ENCODE data around the gene TNFRSF11A.

DNA sequence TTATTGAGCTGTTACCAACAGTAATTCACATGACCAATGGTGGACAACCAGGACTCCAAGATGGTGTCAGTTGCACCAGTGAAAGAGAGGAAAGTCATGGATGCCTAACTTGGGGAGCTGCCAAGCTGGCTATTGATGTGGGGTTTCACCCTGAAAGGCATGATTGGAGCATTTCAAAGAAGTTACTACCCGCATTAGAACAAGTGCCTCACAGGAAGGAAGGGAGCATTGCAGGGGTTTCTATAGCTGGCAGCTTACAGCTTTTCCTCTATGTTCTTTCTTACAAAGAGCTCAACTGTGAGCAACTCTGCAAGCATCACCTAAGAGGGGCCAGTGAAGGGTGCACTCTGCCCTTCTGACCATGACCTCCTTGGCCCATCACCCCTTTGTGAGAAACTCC, 93.1 kb downstream of the TNFRSF11A start:
- no peak for TF ChIP-seq CTCF (IDR thresholded peaks at IDR 0.05)
- TF ChIP-seq EZH2 (IDR thresholded peaks at IDR 0.05; ENCODE audit: borderline replicate concordance, insufficient read depth, low read depth, low read length, poor library complexity, severe bottlenecking): no peak

Measured in B cell (primary cell).